ENCODE results near the gene RNF212B.
A peak's percentile ranks its signal among the peaks of the same experiment; 100 is the strongest.
"Not testable (repeated sequence)": the region's sequence is repeated elsewhere in the genome, so short reads cannot be mapped to it uniquely, and the experiment has no call there.

The RNF212B gene

GRCh38 chr14:23243066-23243465, 5.3 kb downstream of the RNF212B start:
- DNase-seq (ENCODE audit: low read depth) = peak; percentile 66

GRCh38 chr14:23245282-23245681, 7.5 kb downstream of the RNF212B start:
- DNase-seq (ENCODE audit: low read depth) = no peak

GRCh38 chr14:23248601-23249000, 10.9 kb downstream of the RNF212B start:
- DNase-seq (ENCODE audit: low read depth) = no peak

GRCh38 chr14:23249824-23250223, 12.1 kb downstream of the RNF212B start:
- no peak for DNase-seq (ENCODE audit: low read depth)

GRCh38 chr14:23252006-23252405, 14.3 kb downstream of the RNF212B start:
- DNase-seq (ENCODE audit: low read depth) = no peak

GRCh38 chr14:23252420-23253333, 14.9 kb downstream of the RNF212B start:
- DNase-seq (ENCODE audit: low read depth) = no peak

GRCh38 chr14:23258256-23258655, 20.5 kb downstream of the RNF212B start:
- DNase-seq (ENCODE audit: low read depth) = no peak

GRCh38 chr14:23259426-23259825, 21.7 kb downstream of the RNF212B start:
- no peak for DNase-seq (ENCODE audit: low read depth)

- DNase-seq (ENCODE audit: low read depth) = not testable (repeated sequence)
These were observed 23.1 kb downstream of the RNF212B start for GRCh38 chr14:23260849-23261248.

- no peak for DNase-seq (ENCODE audit: low read depth)
These were observed 31.5 kb downstream of the RNF212B start for GRCh38 chr14:23269193-23269592.

- DNase-seq (ENCODE audit: low read depth) = no peak
These were observed 37.7 kb downstream of the RNF212B start for GRCh38 chr14:23275412-23275811.

- DNase-seq (ENCODE audit: low read depth) = no peak
These were observed 39.5 kb downstream of the RNF212B start for GRCh38 chr14:23277189-23277588.

GRCh38 chr14:23277928-23278327, 40.2 kb downstream of the RNF212B start:
- not testable (repeated sequence) for DNase-seq (ENCODE audit: low read depth)

- DNase-seq (ENCODE audit: low read depth) = no peak
These were observed 43.5 kb downstream of the RNF212B start for GRCh38 chr14:23281247-23281646.

GRCh38 chr14:23284654-23285529, 47.2 kb downstream of the RNF212B start:
- peak; percentile 22 for DNase-seq (ENCODE audit: low read depth)

GRCh38 chr14:23285530-23286019, 47.8 kb downstream of the RNF212B start:
- no peak for DNase-seq (ENCODE audit: low read depth)

GRCh38 chr14:23286020-23286901, 48.5 kb downstream of the RNF212B start, which contains the start of gene HOMEZ:
Gene HOMEZ (minus strand): TSS chr14:23286132. CDS start chr14:23285952, 180 bp downstream.
- peak; percentile 98 for DNase-seq (ENCODE audit: low read depth)

- DNase-seq (ENCODE audit: low read depth) = peak; percentile 56
These were observed 49.3 kb downstream of the RNF212B start for GRCh38 chr14:23286902-23287479.

- peak; percentile 44 for DNase-seq (ENCODE audit: low read depth)
These were observed 57.2 kb downstream of the RNF212B start for GRCh38 chr14:23294734-23295561.

Data from amniotic epithelial cell (primary cell).